Measurements from ENCODE around the gene SPRED1. TPM values are rescaled to one million over a fixed set of nuclear protein-coding genes. Genes with fewer than 3 reads are reported as not detected.
A peak's percentile ranks its signal among the peaks of the same experiment; 100 is the strongest.

SPRED1 gene
- total and polyA plus RNA-seq, 2 donors from 2014 or later, result 4.6 to 36.2 TPM

GRCh38 chr15:38217191-38217595 lies 35.4 kb upstream of the SPRED1 start:
- peaks cover 0 to 6% (median 5%) of the 10 kb centered on the region in 3 donors for H3K4me1 ChIP-seq (ENCODE audit: control insufficient read depth in 2 of 3, insufficient read depth in 2 of 3, low read depth in 1 of 3, low read length in 3 of 3)
- H3K36me3 ChIP-seq (ENCODE audit: control insufficient read depth in 2 of 3, insufficient read depth in 3 of 3, low read length in 3 of 3), result no peaks in the 10 kb centered on the region
- no peak overlapping the region for H3K9ac ChIP-seq (ENCODE audit: low read length in 3 of 3)
- intact Hi-C loops (cut with DNase I), result no loop called here
- no peak for TF ChIP-seq CTCF (IDR thresholded peaks at IDR 0.05; ENCODE audit: borderline replicate concordance, extremely low read depth, insufficient read depth)
- FAIRE-seq (no peak), DNase-seq (peak in 1 of 5 donors; percentile 3)
- no peaks in the 10 kb centered on the region for H3K27me3 ChIP-seq (ENCODE audit: control insufficient read depth, insufficient read depth, low read length)
- H3K27ac ChIP-seq (ENCODE audit: low read depth in 2 of 2, low read length in 2 of 2), result no peak overlapping the region
- H3K4me3 ChIP-seq (ENCODE audit: low read length in 3 of 3), result no peak overlapping the region
- H3K9me3 ChIP-seq (ENCODE audit: control insufficient read depth in 2 of 3, insufficient read depth in 1 of 3, low read length in 3 of 3), result no peaks in the 10 kb centered on the region

- Histone ChIP-seq H3K4me3 (ENCODE audit: low read length in 3 of 3) (no peak overlapping the region), H3K36me3 (ENCODE audit: control insufficient read depth in 2 of 3, insufficient read depth in 3 of 3, low read length in 3 of 3) (no peaks in the 10 kb centered on the region), H3K9ac (ENCODE audit: low read length in 3 of 3) (no peak overlapping the region), H3K9me3 (ENCODE audit: control insufficient read depth in 2 of 3, insufficient read depth in 1 of 3, low read length in 3 of 3) (no peaks in the 10 kb centered on the region), H3K4me1 (ENCODE audit: control insufficient read depth in 2 of 3, insufficient read depth in 2 of 3, low read depth in 1 of 3, low read length in 3 of 3) (peaks cover 0 to 5% (median 2%) of the 10 kb centered on the region in 3 donors), H3K27me3 (ENCODE audit: control insufficient read depth, insufficient read depth, low read length) (no peaks in the 10 kb centered on the region), H3K27ac (ENCODE audit: low read depth in 2 of 2, low read length in 2 of 2) (no peak overlapping the region)
- intact Hi-C loops (cut with DNase I), result no loop called here
- no peak for TF ChIP-seq CTCF (IDR thresholded peaks at IDR 0.05; ENCODE audit: borderline replicate concordance, extremely low read depth, insufficient read depth)
- FAIRE-seq, result no peak
- DNase-seq, result peak in 3 of 5 donors; percentile 10 to 65 (median 46)
These were observed 34.6 kb upstream of the SPRED1 start for GRCh38 chr15:38217788-38218609.

- intact Hi-C loops (cut with DNase I), result no loop called here
- Histone ChIP-seq H3K27ac (ENCODE audit: low read depth in 2 of 2, low read length in 2 of 2) (no peak overlapping the region), H3K4me3 (ENCODE audit: low read length in 3 of 3) (no peak overlapping the region), H3K27me3 (ENCODE audit: control insufficient read depth, insufficient read depth, low read length) (no peaks in the 10 kb centered on the region), H3K36me3 (ENCODE audit: control insufficient read depth in 2 of 3, insufficient read depth in 3 of 3, low read length in 3 of 3) (no peaks in the 10 kb centered on the region), H3K4me1 (ENCODE audit: control insufficient read depth in 2 of 3, insufficient read depth in 2 of 3, low read depth in 1 of 3, low read length in 3 of 3) (peaks cover 0 to 8% (median 0%) of the 10 kb centered on the region in 3 donors), H3K9me3 (ENCODE audit: control insufficient read depth in 2 of 3, insufficient read depth in 1 of 3, low read length in 3 of 3) (no peaks in the 10 kb centered on the region), H3K9ac (ENCODE audit: low read length in 3 of 3) (no peak overlapping the region)
- TF ChIP-seq CTCF (IDR thresholded peaks at IDR 0.05; ENCODE audit: borderline replicate concordance, extremely low read depth, insufficient read depth), result no peak
- FAIRE-seq (no peak), DNase-seq (no peak)
These were observed 31.9 kb upstream of the SPRED1 start for GRCh38 chr15:38220606-38221273.

Measured in kidney (tissue), 14 donors.